Superior temporal gyrus (tissue), 1 donor: ENCODE measurements around the gene FGB.

ENCODE experiments used
- DNase-seq: peaks from one replicate; pipeline ENCODE4 v3.0.0-alpha.2; 2016; ENCODE audit errors: extremely low spot score

Gene FGB

GRCh38 chr4:154620111-154620510, 57.3 kb downstream of the FGB start:
- no peak for DNase-seq
